PC-9 (cell line): ENCODE results near the gene ARHGEF1.

Source experiments
- EZH2 ChIP-seq: fragments of 200-600 bp; sonication (generic); IDR thresholded peaks from 2 replicates; pipeline ENCODE4 v1.8.0; 2017; ENCODE audit warnings: antibody characterized with exemption, low read depth
- TF ChIP-seq, protein P1 (sequence below): fragments of 200-600 bp; sonication (generic); conservative IDR thresholded peaks from 2 replicates; pipeline ENCODE4 v1.6.1; 2017; ENCODE audit warnings: mixed run types, antibody characterized with exemption, mild to moderate bottlenecking, moderate library complexity

GRCh38 chr19:41913538-41914423 lies 30.8 kb downstream of the ARHGEF1 start:
- TF ChIP-seq, protein P1, sequence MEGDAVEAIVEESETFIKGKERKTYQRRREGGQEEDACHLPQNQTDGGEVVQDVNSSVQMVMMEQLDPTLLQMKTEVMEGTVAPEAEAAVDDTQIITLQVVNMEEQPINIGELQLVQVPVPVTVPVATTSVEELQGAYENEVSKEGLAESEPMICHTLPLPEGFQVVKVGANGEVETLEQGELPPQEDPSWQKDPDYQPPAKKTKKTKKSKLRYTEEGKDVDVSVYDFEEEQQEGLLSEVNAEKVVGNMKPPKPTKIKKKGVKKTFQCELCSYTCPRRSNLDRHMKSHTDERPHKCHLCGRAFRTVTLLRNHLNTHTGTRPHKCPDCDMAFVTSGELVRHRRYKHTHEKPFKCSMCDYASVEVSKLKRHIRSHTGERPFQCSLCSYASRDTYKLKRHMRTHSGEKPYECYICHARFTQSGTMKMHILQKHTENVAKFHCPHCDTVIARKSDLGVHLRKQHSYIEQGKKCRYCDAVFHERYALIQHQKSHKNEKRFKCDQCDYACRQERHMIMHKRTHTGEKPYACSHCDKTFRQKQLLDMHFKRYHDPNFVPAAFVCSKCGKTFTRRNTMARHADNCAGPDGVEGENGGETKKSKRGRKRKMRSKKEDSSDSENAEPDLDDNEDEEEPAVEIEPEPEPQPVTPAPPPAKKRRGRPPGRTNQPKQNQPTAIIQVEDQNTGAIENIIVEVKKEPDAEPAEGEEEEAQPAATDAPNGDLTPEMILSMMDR = no peak
- TF ChIP-seq EZH2 = no peak
